ENCODE results near the gene PNISR. TPM values are rescaled to one million over a fixed set of nuclear protein-coding genes. Genes with fewer than 3 reads are reported as not detected.

PNISR gene
- total RNA-seq, 1 donor from 2014 or later: 498 TPM

DNA sequence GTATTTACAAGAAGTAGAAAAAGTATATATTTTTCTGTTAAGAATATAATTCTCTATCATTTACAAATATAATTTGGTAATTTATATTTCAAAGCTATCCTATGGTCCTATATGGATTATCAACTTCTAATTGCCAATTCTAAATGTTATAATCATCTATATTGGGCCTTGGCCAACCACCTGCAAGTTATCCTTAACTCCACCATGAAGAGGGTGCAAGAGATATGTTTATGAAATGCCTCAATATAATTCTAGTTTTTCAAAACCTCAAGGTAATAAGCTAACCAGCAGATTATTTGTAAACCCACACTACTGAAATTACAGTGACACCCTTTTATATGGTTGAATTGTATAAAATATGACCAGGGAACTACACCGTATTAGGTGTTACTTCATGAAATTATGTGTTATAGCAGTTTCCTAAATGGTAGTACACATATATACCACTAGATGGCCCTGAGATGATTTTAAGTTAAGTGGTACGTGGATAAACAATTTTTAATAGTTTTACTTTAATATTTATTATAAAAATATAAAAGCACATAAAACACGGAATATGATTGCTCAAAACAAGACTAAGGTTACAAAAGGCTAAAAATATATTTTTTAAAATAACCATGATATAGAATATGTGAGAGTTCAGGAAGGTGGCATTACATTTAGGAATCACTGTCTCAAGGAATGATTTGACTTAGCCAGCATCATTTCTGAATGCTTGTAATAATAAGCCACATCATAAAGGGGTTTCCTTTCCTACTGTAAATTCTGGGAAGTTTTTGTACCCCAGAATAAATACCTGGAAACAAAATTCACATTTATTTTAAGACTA is 9.8 kb upstream of the PNISR start:
- peaks cover 10% of the 10 kb centered on the region for H3K36me3 Mint-ChIP-seq
- Histone ChIP-seq H3K79me2 (ENCODE audit: low read depth) (no peaks in the 10 kb centered on the region), H3K4me2 (no peak overlapping the region), H3K9me3 (ENCODE audit: low read depth) (no peaks in the 10 kb centered on the region), H3K36me3 (no peaks in the 10 kb centered on the region), H3K9ac (no peak overlapping the region), H3K4me1 (peaks cover 5% of the 10 kb centered on the region), H3K27me3 (no peaks in the 10 kb centered on the region), H3K27ac (no peak overlapping the region), H2AFZ (replicated peaks) (no peak overlapping the region), H3F3A (ENCODE audit: low read depth) (peaks cover 14% of the 10 kb centered on the region), H4K20me1 (ENCODE audit: low read depth) (no peaks in the 10 kb centered on the region), H3K4me3 (no peak overlapping the region)
- no peak for DNase-seq (ENCODE audit: low spot score)
- no peaks in the 10 kb centered on the region for H3K9me3 Mint-ChIP-seq
- no peaks in the 10 kb centered on the region for H3K27me3 Mint-ChIP-seq (ENCODE audit: insufficient read depth, low read depth)
- no peak overlapping the region for H3K27ac Mint-ChIP-seq
- TF ChIP-seq, protein P1, sequence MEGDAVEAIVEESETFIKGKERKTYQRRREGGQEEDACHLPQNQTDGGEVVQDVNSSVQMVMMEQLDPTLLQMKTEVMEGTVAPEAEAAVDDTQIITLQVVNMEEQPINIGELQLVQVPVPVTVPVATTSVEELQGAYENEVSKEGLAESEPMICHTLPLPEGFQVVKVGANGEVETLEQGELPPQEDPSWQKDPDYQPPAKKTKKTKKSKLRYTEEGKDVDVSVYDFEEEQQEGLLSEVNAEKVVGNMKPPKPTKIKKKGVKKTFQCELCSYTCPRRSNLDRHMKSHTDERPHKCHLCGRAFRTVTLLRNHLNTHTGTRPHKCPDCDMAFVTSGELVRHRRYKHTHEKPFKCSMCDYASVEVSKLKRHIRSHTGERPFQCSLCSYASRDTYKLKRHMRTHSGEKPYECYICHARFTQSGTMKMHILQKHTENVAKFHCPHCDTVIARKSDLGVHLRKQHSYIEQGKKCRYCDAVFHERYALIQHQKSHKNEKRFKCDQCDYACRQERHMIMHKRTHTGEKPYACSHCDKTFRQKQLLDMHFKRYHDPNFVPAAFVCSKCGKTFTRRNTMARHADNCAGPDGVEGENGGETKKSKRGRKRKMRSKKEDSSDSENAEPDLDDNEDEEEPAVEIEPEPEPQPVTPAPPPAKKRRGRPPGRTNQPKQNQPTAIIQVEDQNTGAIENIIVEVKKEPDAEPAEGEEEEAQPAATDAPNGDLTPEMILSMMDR (IDR thresholded peaks at IDR 0.05): peak; percentile 72
- TF ChIP-seq EZH2phosphoT487 (IDR thresholded peaks at IDR 0.05): no peak
- H3K4me3 Mint-ChIP-seq: no peak overlapping the region
- peaks cover 11% of the 10 kb centered on the region for H3K4me1 Mint-ChIP-seq

DNA sequence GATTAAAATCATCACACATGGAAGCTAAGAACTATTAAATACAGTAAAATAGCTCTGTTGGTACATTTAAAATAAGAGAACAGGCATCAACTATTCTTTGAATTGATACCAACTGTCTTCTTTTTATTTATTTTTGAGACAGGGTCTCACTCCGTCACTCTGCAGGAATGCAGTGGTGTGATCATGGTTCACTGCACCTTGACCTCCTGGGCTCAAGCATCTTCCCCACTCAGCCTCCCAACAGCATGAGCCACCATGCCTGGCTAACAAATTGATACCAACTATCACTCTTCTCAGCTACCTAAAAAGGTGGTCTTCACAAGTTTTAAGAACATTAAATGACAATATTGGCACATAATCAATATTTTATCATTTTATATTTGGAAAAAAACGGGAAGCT is 7.8 kb upstream of the PNISR start:
- Histone ChIP-seq H3K9ac (no peak overlapping the region), H3K4me2 (no peak overlapping the region), H2AFZ (replicated peaks) (no peak overlapping the region), H3K4me1 (peaks cover 5% of the 10 kb centered on the region), H3K79me2 (ENCODE audit: low read depth) (no peaks in the 10 kb centered on the region), H3K36me3 (no peaks in the 10 kb centered on the region), H3K27me3 (no peaks in the 10 kb centered on the region), H3K4me3 (no peak overlapping the region), H3K27ac (no peak overlapping the region), H3K9me3 (ENCODE audit: low read depth) (no peaks in the 10 kb centered on the region), H4K20me1 (ENCODE audit: low read depth) (no peaks in the 10 kb centered on the region), H3F3A (ENCODE audit: low read depth) (peaks cover 14% of the 10 kb centered on the region)
- no peaks in the 10 kb centered on the region for H3K27me3 Mint-ChIP-seq (ENCODE audit: insufficient read depth, low read depth)
- TF ChIP-seq EZH2phosphoT487 (IDR thresholded peaks at IDR 0.05): no peak
- no peak for TF ChIP-seq EZH2 (IDR thresholded peaks at IDR 0.05)
- TF ChIP-seq, protein P1 (IDR thresholded peaks at IDR 0.05): no peak
- peaks cover 17% of the 10 kb centered on the region for H3K4me1 Mint-ChIP-seq
- no peaks in the 10 kb centered on the region for H3K9me3 Mint-ChIP-seq
- H3K4me3 Mint-ChIP-seq: no peak overlapping the region
- H3K27ac Mint-ChIP-seq: peak overlapping the region; percentile 64
- peaks cover 10% of the 10 kb centered on the region for H3K36me3 Mint-ChIP-seq
- DNase-seq (ENCODE audit: low spot score): peak; percentile 36

DNA sequence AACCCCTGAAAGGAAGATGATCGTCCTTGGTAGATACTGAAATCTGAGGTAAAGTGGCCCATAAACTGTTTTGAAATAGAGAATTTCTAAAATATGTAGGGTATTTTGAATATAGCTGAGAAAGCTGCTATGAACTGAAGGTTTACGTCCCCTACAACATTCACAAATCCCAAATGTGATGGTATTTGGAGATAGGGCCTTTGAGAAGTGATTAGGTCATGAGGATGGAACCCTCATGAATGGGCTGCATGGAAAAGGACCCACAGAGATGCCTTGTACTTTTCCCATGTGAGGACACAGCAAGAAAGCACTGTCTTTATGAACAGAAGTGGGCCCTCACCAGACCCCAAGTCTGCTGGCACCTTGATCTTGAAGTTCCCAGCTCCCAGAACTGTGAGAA is 6.8 kb upstream of the PNISR start:
- H3K4me1 ChIP-seq: peaks cover 5% of the 10 kb centered on the region
- H3K9ac ChIP-seq: no peak overlapping the region
- no peaks in the 10 kb centered on the region for H3K9me3 ChIP-seq (ENCODE audit: low read depth)
- H3F3A ChIP-seq (ENCODE audit: low read depth): peaks cover 14% of the 10 kb centered on the region
- TF ChIP-seq EZH2phosphoT487 (IDR thresholded peaks at IDR 0.05): no peak
- TF ChIP-seq, protein P1 (IDR thresholded peaks at IDR 0.05): no peak
- no peak for TF ChIP-seq EZH2 (IDR thresholded peaks at IDR 0.05)
- H3K4me2 ChIP-seq: no peak overlapping the region
- H4K20me1 ChIP-seq (ENCODE audit: low read depth): no peaks in the 10 kb centered on the region
- no peaks in the 10 kb centered on the region for H3K27me3 ChIP-seq
- Mint-ChIP-seq H3K9me3 (no peaks in the 10 kb centered on the region), H3K4me1 (peaks cover 26% of the 10 kb centered on the region), H3K36me3 (peaks cover 15% of the 10 kb centered on the region), H3K27me3 (ENCODE audit: insufficient read depth, low read depth) (no peaks in the 10 kb centered on the region), H3K27ac (peak overlapping the region; percentile 72), H3K4me3 (no peak overlapping the region)
- no peak overlapping the region for H2AFZ ChIP-seq (replicated peaks)
- no peaks in the 10 kb centered on the region for H3K79me2 ChIP-seq (ENCODE audit: low read depth)
- H3K27ac ChIP-seq: no peak overlapping the region
- H3K36me3 ChIP-seq: no peaks in the 10 kb centered on the region
- H3K4me3 ChIP-seq: no peak overlapping the region
- no peak for DNase-seq (ENCODE audit: low spot score)
